A549 (cell line): Measurements from ENCODE around the gene RASSF4. TPM values are rescaled to one million over a fixed set of nuclear protein-coding genes. Genes with fewer than 3 reads are reported as not detected.

Experiments used
- ATAC-seq, 2 experiments: fragments of 200-7000 bp in 1 of 2; fragments of >200 bp in 1 of 2; cut with Nextera tagmentation in 1 of 2; cut with Tn5 transposase in 1 of 2; 3 replicates each; pipeline versions ENCODE4 v1.8.0 to v1.9.1; 2018 to 2020; ENCODE audit warnings: mild to moderate bottlenecking in 1 of 2, moderate library complexity in 1 of 2
- CTCF ChIA-PET: fragments of 300-600 bp; sonication (Branson Sonifier 250); formaldehyde crosslinking; extraction: SDS; loops from one replicate; lab custom pipeline; 2021; ENCODE audit warnings: antibody characterized with exemption, inconsistent platforms; lab: Yijun Ruan, JAX
- POLR2A ChIA-PET: fragments of 350-600 bp; formaldehyde crosslinking; extraction: SDS; loops from one replicate; lab custom pipeline; 2021; ENCODE audit warnings: antibody characterized with exemption, inconsistent platforms; lab: Yijun Ruan, JAX
- DNase-seq, 2 experiments: peaks; one replicate each; pipeline versions ENCODE4 v3.0.0 to v3.0.0-alpha.2; 2011 to 2016; ENCODE audit warnings: low read depth in 1 of 2, low spot score in 1 of 2
- FAIRE-seq: peaks from 2 replicates; lab custom pipeline; 2011; peaks lifted over from hg19 to GRCh38; lab: Jason Lieb, UNC
- H3K27ac ChIP-seq, 2 experiments: fragments of >200 bp; sonication (Bioruptor Twin); formaldehyde crosslinking; 3 replicates each; pipeline ENCODE4 v1.5.1; 2016 to 2017
- H3K4me1 ChIP-seq: fragments of >200 bp; sonication (Bioruptor Twin); formaldehyde crosslinking; 3 replicates; pipeline ENCODE4 v1.6.1; 2016
- H3K4me2 ChIP-seq: fragments of >200 bp; sonication (Bioruptor Twin); formaldehyde crosslinking; 3 replicates; pipeline ENCODE4 v1.6.1; 2016
- H3K4me3 ChIP-seq: fragments of >200 bp; sonication (Bioruptor Twin); formaldehyde crosslinking; 3 replicates; pipeline ENCODE4 v1.5.1; 2016
- H3K9me3 ChIP-seq: fragments of >200 bp; sonication (Bioruptor Twin); formaldehyde crosslinking; 3 replicates; pipeline ENCODE4 v1.6.1; 2016
- BHLHE40 ChIP-seq: IDR thresholded peaks from 2 replicates; pipeline ENCODE4 v1.6.1; 2012; ENCODE audit warnings: low read depth, low read length, inconsistent platforms
- CHD4 ChIP-seq: fragments of 200-600 bp; sonication (generic); IDR thresholded peaks from 2 replicates; pipeline ENCODE4 v1.6.1; 2016; ENCODE audit warnings: antibody characterized with exemption, mild to moderate bottlenecking, borderline replicate concordance
- EHMT2 ChIP-seq: fragments of 200-600 bp; sonication (generic); IDR thresholded peaks from 2 replicates; pipeline ENCODE4 v1.6.1; 2016; ENCODE audit warnings: antibody characterized with exemption, low read depth, mild to moderate bottlenecking, moderate library complexity
- EP300 ChIP-seq, 2 experiments: fragments of >200 bp; sonication (Bioruptor Twin); formaldehyde crosslinking; IDR thresholded peaks; 2 replicates in 1 of 2; 3 replicates in 1 of 2; pipeline ENCODE4 v1.6.1; 2016 to 2017
- FOSB ChIP-seq: fragments of 250-450 bp; sonication (Bioruptor Pico); IDR thresholded peaks from 2 replicates; pipeline ENCODE4 v1.5.0; 2020; ENCODE audit warnings: mild to moderate bottlenecking, moderate library complexity
- FOSL2 ChIP-seq, 2 experiments: fragments of 450-650 bp in 1 of 2; fragments of >200 bp in 1 of 2; sonication (Bioruptor Twin) in 1 of 2; formaldehyde crosslinking; IDR thresholded peaks; 2 replicates each; pipeline versions ENCODE4 v1.5.0 to v1.6.1; 2016 to 2020; ENCODE audit warnings: mild to moderate bottlenecking in 1 of 2, moderate library complexity in 1 of 2
- FOXS1 ChIP-seq: fragments of 250-450 bp; sonication (Bioruptor Pico); IDR thresholded peaks from 2 replicates; pipeline ENCODE4 v1.5.0; 2020; ENCODE audit warnings: mild to moderate bottlenecking, moderate library complexity
- HES2 ChIP-seq: fragments of >200 bp; sonication (Bioruptor Twin); formaldehyde crosslinking; IDR thresholded peaks from 2 replicates; pipeline ENCODE4 v1.6.1; 2016
- HEYL ChIP-seq: fragments of 250-450 bp; sonication (Bioruptor Pico); IDR thresholded peaks from 2 replicates; pipeline ENCODE4 v1.8.0; 2021; ENCODE audit warnings: mild to moderate bottlenecking, moderate library complexity
- JUN ChIP-seq, 2 experiments: fragments of >200 bp; sonication (Bioruptor Twin); formaldehyde crosslinking; IDR thresholded peaks; 2 replicates in 1 of 2; 3 replicates in 1 of 2; pipeline ENCODE4 v1.6.1; 2016 to 2017
- KDM1A ChIP-seq: fragments of 200-600 bp; sonication (generic); IDR thresholded peaks from 2 replicates; pipeline ENCODE4 v1.6.1; 2016; ENCODE audit warnings: low read depth, mild to moderate bottlenecking
- MAX ChIP-seq: IDR thresholded peaks from 2 replicates; pipeline ENCODE4 v1.6.1; 2012
- MAZ ChIP-seq: fragments of 150-350 bp; IDR thresholded peaks from 2 replicates; pipeline ENCODE4 v1.6.1; 2014; ENCODE audit warnings: antibody characterized with exemption, low read depth, low read length, borderline replicate concordance
- NFE2L2 ChIP-seq: fragments of 150-350 bp; conservative IDR thresholded peaks from 2 replicates; pipeline ENCODE4 v1.6.1; 2014; ENCODE audit warnings: low read length
- NPAS2 ChIP-seq: fragments of 250-450 bp; sonication (Bioruptor Pico); IDR thresholded peaks from 2 replicates; pipeline ENCODE4 v1.8.0; 2022; ENCODE audit warnings: mild to moderate bottlenecking, moderate library complexity, borderline replicate concordance
- NR3C1 ChIP-seq: fragments of >200 bp; sonication (Bioruptor Twin); formaldehyde crosslinking; IDR thresholded peaks from 3 replicates; pipeline ENCODE4 v1.6.1; 2017
- PBX3 ChIP-seq: IDR thresholded peaks from 2 replicates; pipeline ENCODE4 v1.6.1; 2012
- PHF8 ChIP-seq: fragments of 200-600 bp; sonication (generic); IDR thresholded peaks from 2 replicates; pipeline ENCODE4 v1.6.1; 2016; ENCODE audit warnings: low read depth, mild to moderate bottlenecking, antibody characterized with exemption, moderate library complexity, borderline replicate concordance
- POLR2A ChIP-seq: IDR thresholded peaks from 2 replicates; pipeline ENCODE4 v1.6.1; 2012; ENCODE audit warnings: mild to moderate bottlenecking, low read length
- POLR2AphosphoS2 ChIP-seq: conservative IDR thresholded peaks from 2 replicates; pipeline ENCODE4 v1.6.1; 2012; ENCODE audit warnings: low read length, improper control_type of control experiment, inconsistent platforms
- RAD21 ChIP-seq, 2 experiments: fragments of >200 bp in 1 of 2; sonication (Bioruptor Twin) in 1 of 2; formaldehyde crosslinking in 1 of 2; IDR thresholded peaks in 1 of 2; conservative IDR thresholded peaks in 1 of 2; 2 replicates in 1 of 2; 3 replicates in 1 of 2; pipeline ENCODE4 v1.6.1; 2012 to 2018; ENCODE audit warnings: inconsistent platforms in 1 of 2
- RCOR1 ChIP-seq: fragments of 150-350 bp; IDR thresholded peaks from 2 replicates; pipeline ENCODE4 v1.6.1; 2014; ENCODE audit warnings: antibody characterized with exemption, low read length, low read depth
- REST ChIP-seq: fragments of 200-600 bp; sonication (generic); IDR thresholded peaks from 2 replicates; pipeline ENCODE4 v1.6.1; 2016; ENCODE audit warnings: antibody characterized with exemption, mild to moderate bottlenecking, moderate library complexity
- RFX5 ChIP-seq: fragments of 450-650 bp; IDR thresholded peaks from 2 replicates; pipeline ENCODE4 v1.7.1; 2014; ENCODE audit warnings: antibody characterized with exemption, mild to moderate bottlenecking, moderate library complexity
- SMC3 ChIP-seq: fragments of >200 bp; sonication (Bioruptor Twin); formaldehyde crosslinking; IDR thresholded peaks from 3 replicates; pipeline ENCODE4 v1.6.1; 2018; ENCODE audit warnings: inconsistent platforms
- USF2 ChIP-seq: fragments of 450-650 bp; IDR thresholded peaks from 2 replicates; pipeline ENCODE4 v1.6.1; 2014; ENCODE audit warnings: antibody characterized with exemption
- ZFP36 ChIP-seq: fragments of 450-650 bp; IDR thresholded peaks from 2 replicates; pipeline ENCODE4 v1.6.1; 2014; ENCODE audit warnings: borderline replicate concordance; ENCODE audit not compliant: partially characterized antibody
- ZSCAN20 ChIP-seq: fragments of 250-450 bp; sonication (Bioruptor Pico); IDR thresholded peaks from 2 replicates; pipeline ENCODE4 v1.8.0; 2022; ENCODE audit warnings: mild to moderate bottlenecking, moderate library complexity
- WGBS: methylation state at CpG from one replicate; pipeline ENCODE4 v1.1.6; 2017; ENCODE audit errors: missing lambda C conversion rate; 5-methylcytosine and 5-hydroxymethylcytosine counted together
- polyA plus RNA-seq, 4 experiments: library from polyadenylated mRNA; depleted of rRNA in 3 of 4; stranded (reverse); fragments of >200 nt; fragmentation: RNase III in 1 of 4; extraction: RNeasy Plus Mini Kit Qiagen cat#74134 plus additional on column Dnase treatment in 1 of 4; gene quantifications; 2 replicates in 3 of 4; 3 replicates in 1 of 4; pipeline ENCODE4 v1.2.3, GENCODE V29; 2011 to 2017

The RASSF4 gene
- polyA plus RNA-seq, 2 of the 4 experiments (the other 2 are of a cell fraction), result 1.9 to 2.2 TPM

- no peak for ATAC-seq
- no peak for TF ChIP-seq NR3C1
- TF ChIP-seq RCOR1, result no peak
- no peak for TF ChIP-seq EP300 (IDR thresholded peaks at IDR 0.05)
- no peak for TF ChIP-seq JUN (IDR thresholded peaks at IDR 0.05)
- TF ChIP-seq ZFP36, result no peak
- no peak for TF ChIP-seq BHLHE40
- TF ChIP-seq, all 56 proteins: peak for 0
- H3K4me1 ChIP-seq, result no peaks in the 10 kb centered on the region
- FAIRE-seq (no peak), DNase-seq (no peak)
- no peak overlapping the region for H3K27ac ChIP-seq
- no peak overlapping the region for H3K4me3 ChIP-seq
- CTCF ChIA-PET, result no interaction called here
- H3K9me3 ChIP-seq, result no peaks in the 10 kb centered on the region
- WGBS, result 3% methylated on average over 2 of the region's 2 CpGs
- POLR2A ChIA-PET, result no interaction called here
- no peak overlapping the region for H3K4me2 ChIP-seq
Observed at GRCh38 chr10:45015590-45015989, 56.0 kb downstream of the RASSF4 start.

GRCh38 chr10:45023426-45023825 lies 63.8 kb downstream of the RASSF4 start:
- TF ChIP-seq PHF8 (no peak), HES2 (no peak), USF2 (no peak), KDM1A (no peak), MAX (no peak), SMC3 (no peak), POLR2AphosphoS2 (no peak), NFE2L2 (no peak), NPAS2 (no peak), MAZ (no peak), PBX3 (no peak), REST (no peak), RFX5 (no peak), ZSCAN20 (CRISPR knock-in tag) (no peak)
- 7% methylated on average over 2 of the region's 2 CpGs for WGBS
- Histone ChIP-seq H3K9me3 (no peaks in the 10 kb centered on the region), H3K4me3 (no peak overlapping the region), H3K4me1 (no peaks in the 10 kb centered on the region), H3K4me2 (no peak overlapping the region), H3K27ac (no peak overlapping the region)
- DNase-seq (no peak), ATAC-seq (no peak), FAIRE-seq (no peak)
- POLR2A ChIA-PET, result no interaction called here
- CTCF ChIA-PET, result no interaction called here

GRCh38 chr10:45034301-45034700 lies 74.7 kb downstream of the RASSF4 start:
- TF ChIP-seq POLR2A (no peak), FOXS1 (no peak), EHMT2 (no peak), FOSB (CRISPR knock-in tag) (no peak), HEYL (CRISPR knock-in tag) (no peak), POLR2AphosphoS2 (no peak), PBX3 (no peak), CHD4 (no peak), FOSL2 (IDR thresholded peaks at IDR 0.05) (no peak), FOSL2 (CRISPR knock-in tag; IDR thresholded peaks at IDR 0.05) (no peak), RAD21 (conservative IDR thresholded peaks at IDR 0.05 in 1 of 2, IDR thresholded peaks at IDR 0.05 in 1 of 2) (no peak)
- ChIA-PET POLR2A (no interaction called here), CTCF (interaction anchor here (0.7 kb wide), 1 partner anchor 201 kb away, joined by 3 read pairs; no protein-coding TSS in a partner anchor)
- no peak for DNase-seq
- H3K9me3 ChIP-seq, result no peaks in the 10 kb centered on the region
- no peak overlapping the region for H3K27ac ChIP-seq
- ATAC-seq, result no peak
- FAIRE-seq, result no peak
- H3K4me3 ChIP-seq, result no peak overlapping the region
- H3K4me1 ChIP-seq, result no peaks in the 10 kb centered on the region
- no peak overlapping the region for H3K4me2 ChIP-seq
